ENCODE measurements around the gene PLEKHM3.

- no peak for TF ChIP-seq GATA2 (IDR thresholded peaks at IDR 0.05; ENCODE audit: low read depth, low read length)
- no peak for TF ChIP-seq GATA3 (IDR thresholded peaks at IDR 0.05; ENCODE audit: low read depth, low read length)
Measured at GRCh38 chr2:208037564-208038487, 12.5 kb upstream of the PLEKHM3 start.
